ENCODE measurements around the gene CABLES1.
A peak's percentile ranks its signal among the peaks of the same experiment; 100 is the strongest.

CABLES1 gene

DNA sequence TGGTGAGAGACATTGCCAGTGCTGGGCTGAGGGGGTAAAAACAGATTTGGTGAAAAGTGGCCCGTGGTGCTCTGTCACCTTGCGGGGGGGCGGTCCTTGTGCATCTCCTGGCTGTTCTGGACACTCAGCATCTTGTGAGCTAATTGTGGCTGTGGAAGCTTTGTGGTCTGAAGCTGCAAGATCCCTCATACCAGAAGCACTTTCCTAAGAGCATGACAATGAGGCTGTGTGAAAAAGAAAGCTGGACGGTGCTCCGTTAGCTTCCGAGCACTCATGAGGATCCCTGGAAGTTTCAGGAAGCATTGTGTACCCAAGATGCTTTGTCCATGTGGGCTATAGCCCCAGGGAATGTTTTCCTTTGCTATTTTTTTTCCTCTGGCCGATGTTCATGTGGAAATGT is 74.5 kb downstream of the CABLES1 start:
- DNase-seq (ENCODE audit: low read depth, low spot score), result no peak
- no peak overlapping the region for H3K27ac ChIP-seq

DNA sequence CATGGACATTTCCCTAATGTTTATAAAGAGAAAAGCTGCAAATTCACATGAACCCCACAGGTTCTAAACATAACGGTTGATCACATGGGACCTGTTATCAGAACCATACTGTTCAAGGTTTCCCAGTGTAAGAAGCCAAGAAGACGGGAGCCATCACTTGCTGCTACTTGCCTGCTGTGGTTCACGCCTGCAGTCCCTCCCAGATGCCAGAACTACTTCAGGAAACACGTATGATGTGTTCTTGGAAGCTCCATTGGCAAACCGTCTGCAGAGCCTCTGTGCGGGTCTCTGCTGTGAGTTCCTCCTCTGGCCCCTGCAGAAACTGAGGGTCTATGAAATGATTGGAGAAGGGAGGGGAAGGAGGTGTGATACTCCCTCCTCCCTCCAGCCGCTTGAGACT is 75.2 kb downstream of the CABLES1 start:
- no peak overlapping the region for H3K27ac ChIP-seq
- peak; percentile 29 for DNase-seq (ENCODE audit: low read depth, low spot score)

DNA sequence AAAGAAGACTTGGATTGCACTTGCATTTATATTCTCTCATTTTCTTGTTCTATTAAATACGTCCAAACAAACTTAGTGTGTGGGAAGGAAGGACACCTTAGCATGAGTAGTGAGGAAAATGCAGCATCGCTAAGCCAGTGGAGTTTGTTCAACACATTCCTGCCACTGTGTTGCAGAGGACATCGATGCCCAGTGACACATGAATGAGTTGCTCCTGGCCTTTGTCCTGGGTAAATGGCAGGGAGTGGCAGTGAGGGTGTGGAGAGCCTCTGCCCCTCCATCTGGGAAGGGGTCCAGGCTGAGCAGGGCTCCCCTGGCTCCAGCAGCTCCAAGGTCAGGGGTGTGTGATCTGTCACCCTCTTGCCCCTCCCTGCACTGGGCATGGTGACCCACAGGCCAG is 75.9 kb downstream of the CABLES1 start:
- H3K27ac ChIP-seq, result no peak overlapping the region
- DNase-seq (ENCODE audit: low read depth, low spot score), result no peak

DNA sequence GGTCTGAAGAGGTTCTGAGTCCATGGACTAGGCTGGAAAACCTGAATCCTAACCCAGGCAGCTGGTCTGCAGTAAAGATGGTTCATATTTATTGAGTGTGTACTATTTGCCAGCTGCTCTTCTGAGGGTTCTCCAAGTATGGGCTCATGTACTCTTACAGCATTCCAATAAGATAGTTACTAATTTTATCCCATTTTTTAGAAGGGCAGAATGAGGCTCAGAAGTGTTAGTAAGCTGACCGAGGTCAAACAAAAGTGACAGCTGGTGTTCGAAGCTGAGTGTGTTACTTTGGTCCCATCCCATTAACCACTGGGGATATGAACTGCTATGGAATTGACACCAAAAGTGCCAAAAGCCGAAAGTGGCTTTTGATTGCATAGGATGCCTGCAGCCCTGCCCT is 76.9 kb downstream of the CABLES1 start:
- no peak for DNase-seq (ENCODE audit: low read depth, low spot score)
- H3K27ac ChIP-seq, result no peak overlapping the region

DNA sequence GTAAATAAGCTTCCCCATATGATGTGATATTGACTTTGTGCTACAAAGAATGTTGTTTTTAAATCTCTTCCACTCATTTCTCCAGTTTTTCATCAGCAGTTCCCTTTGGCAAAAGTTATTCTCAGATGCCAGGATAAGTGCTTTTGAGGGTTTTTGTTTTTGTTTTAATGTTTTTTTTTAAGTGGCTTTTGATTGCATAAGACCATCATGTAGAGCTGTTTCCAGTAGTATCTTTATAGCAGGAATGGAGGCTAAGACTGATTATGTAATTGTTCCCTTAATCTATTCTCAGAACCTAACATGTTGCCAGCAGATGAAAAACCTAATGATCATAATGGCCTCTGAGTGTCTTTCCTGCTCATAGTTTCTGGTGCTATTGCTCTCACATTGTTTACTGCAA is 77.9 kb downstream of the CABLES1 start:
- H3K27ac ChIP-seq, result no peak overlapping the region
- DNase-seq (ENCODE audit: low read depth, low spot score), result no peak

DNA sequence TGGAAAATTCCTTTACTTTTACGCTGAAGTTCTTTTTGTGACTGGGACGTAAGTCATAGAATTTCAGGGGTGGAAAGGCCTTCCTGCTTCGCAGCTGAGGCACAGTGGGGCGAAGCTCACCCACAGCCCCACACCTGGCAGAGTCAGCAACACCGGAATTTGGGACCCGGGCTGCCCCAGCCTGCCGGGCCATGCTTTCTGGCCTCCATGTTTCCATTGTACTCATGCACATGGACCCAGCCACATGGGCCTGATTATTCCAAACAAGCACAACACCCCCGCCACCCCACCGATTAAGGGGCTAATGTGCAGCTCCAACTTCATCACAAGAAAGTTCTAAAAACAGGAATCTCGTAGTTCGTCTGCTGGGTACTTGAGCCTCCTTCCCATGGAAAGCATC is 82.5 kb downstream of the CABLES1 start:
- H3K27ac ChIP-seq, result no peak overlapping the region
- no peak for DNase-seq (ENCODE audit: low read depth, low spot score)

DNA sequence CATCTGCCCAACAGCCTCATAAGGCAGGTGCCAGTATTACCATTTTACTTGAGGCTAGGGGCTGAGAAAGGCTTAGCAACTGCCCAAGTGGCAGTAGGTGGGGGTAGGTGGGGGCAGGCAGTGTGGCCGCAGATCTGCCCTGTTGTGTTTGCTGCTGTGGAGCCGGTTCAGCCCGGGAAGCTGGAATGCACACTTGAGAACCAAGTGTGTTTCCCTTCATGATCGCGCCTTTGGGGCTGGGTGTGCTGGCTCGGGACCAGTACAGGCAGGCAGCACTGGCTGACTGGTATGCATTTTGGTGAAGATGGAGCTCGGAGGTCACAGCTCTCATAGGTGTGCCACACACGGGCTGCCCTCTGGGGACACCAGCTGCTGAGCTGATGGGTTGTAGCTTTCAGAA is 85.1 kb downstream of the CABLES1 start:
- H3K27ac ChIP-seq, result no peak overlapping the region
- no peak for DNase-seq (ENCODE audit: low read depth, low spot score)

DNA sequence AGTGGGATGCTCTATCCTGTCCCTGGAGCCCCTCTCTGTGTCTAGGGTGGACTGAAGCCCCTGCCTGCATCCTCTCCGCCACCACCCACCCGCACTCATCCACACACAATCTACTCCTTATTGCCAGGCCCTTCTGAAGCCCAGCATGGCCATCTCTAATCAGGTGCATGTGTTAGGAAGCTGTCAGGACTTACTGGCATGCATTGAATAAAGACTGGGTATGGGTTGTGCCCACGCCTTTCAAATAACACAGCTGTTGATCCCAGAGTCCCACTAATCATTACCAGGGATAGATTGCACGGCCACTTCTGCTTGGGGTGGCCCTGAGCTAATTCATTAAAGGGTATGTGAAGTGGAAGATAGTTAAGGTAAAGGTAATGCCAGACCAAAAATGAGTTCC is 88.4 kb downstream of the CABLES1 start:
- no peak for DNase-seq (ENCODE audit: low read depth, low spot score)
- no peak overlapping the region for H3K27ac ChIP-seq

DNA sequence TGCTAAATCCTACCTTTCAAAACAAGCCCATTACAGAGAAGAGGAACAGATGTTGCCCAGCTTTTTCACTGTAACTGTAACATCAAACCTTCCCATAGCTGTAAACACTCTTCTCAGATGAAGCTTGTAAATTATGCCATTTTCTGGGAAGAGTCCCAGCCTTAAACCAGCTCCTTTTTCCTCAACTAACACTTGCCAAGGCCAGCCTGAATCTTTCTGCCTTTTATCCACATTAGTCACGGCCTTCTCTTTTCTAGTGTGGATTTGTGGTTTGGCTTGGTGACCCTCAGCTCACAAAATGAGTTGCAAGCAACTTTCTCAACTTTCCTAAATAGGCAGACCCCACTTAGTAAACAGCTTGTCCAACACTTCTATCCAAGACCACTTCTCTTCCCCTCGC is 90.2 kb downstream of the CABLES1 start:
- no peak overlapping the region for H3K27ac ChIP-seq
- DNase-seq (ENCODE audit: low read depth, low spot score), result no peak

DNA sequence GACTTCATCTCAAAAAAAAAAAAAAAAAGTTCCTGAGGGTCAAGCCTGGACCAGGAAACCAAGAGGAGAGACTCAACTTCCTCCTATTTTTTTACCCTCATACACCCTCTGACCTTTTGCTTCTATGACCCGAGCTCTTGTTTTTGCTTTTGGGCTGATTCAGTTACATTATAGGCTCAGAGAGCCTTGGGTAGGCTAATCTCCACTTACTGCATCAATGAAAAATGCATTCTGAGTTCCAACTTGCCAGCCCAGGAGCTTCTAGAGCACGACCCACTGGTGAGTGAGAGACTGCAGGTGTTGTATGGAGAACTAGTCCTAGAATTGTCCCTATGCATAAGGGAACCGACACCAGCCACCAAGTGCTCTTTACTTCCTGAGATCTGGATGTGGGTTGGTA is 91.1 kb downstream of the CABLES1 start:
- no peak for DNase-seq (ENCODE audit: low read depth, low spot score)
- H3K27ac ChIP-seq, result no peak overlapping the region

DNA sequence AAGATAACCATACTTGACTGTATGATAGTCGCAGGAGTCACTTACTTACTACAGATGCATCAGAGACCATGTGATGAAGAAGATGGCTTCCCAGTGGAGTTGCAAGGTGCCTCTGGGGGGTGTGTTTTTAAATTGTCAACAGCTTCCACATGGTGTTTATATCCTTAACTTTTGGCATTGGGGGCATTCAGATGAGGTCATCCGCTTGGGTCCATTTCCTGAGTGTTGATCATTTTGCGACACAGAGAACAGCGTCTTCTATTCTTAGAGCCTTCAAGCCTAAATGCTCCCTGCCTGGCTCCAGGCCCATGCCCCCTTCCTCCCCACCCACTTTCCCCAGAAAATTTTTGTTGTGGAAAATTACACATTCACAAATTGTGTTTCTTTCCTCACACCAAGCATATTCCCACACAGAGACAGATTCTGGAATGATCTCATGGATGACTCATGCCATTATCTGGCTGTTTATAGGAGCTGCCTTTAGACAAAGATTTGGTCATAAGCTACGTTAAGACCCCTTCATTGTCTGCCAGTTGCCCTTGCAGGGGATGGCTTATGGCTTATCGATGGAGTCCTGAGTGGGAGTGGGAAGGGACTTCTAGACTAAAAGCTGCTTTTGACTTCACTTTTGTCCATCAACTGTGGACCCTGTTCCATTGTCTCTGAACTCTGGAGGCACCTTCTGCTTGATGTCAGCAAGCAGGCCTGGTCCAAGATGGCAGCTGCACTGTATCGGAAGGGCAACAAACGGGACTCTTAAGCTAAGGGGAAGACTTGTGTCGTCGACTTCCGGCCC is 91.8 kb downstream of the CABLES1 start:
- no peak overlapping the region for H3K27ac ChIP-seq
- DNase-seq (ENCODE audit: low read depth, low spot score), result no peak

DNA sequence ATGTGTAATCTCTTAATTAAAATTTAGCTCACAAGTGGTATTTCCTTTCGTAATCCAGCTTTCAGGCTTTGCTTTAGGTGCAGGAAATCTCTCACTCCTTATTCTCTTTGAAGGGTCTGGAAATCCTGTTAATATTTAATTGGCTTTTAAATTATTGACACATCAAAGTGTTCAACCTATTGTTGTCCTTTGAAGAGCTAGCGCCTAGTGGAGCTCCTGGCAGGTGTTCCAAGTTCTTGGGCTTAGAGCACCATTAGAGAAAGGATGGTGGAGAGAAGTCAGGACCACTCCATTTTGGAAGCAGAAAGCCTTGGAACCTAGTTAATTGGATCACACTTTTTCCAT is 92.4 kb downstream of the CABLES1 start:
- no peak overlapping the region for H3K27ac ChIP-seq

DNA sequence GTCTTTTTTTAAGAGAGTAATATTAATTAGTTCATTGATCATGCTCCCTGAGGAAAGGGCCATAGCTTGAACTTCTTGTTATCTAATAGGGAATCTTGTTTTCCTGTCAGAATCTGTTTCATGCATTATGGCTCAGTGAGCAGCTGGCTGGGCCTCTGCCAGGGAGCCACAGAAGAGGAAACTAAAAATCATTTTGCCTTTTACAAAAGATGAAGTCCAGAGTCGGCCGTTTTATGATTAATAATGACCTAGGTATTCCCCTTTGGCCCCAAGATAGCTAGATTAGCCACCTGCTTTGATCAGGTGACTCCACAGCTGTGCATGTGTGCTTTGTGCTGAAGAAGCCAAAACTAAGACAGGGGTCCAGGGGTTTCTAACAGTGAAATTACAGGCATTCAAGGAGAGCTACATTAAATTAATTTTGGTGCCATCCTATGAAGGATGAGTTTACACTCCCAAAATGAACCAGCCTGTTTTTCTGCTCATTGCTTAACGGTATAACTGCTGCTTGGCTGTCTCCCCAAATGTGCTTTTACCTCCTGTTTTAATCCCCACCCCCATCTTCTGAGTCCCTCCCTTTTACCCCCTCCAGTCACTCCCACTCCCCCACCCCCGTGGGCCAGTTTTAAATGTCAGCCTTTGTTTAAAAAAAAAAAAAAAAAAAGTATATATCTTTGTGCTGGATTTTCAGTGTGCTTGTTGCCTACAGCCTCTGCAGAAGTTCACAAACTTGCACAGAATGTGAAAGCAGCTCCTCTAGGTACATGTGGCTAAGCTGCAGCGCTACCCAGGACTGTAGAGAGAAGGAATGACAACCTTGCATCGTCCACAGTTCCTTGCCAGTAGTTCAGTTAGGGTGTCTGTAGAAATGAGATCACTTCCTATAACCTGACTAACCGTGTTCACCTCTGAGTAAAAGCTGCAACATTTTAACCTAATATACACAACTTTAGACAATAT is 93.1 kb downstream of the CABLES1 start:
- no peak for DNase-seq (ENCODE audit: low read depth, low spot score)
- no peak overlapping the region for H3K27ac ChIP-seq

More for the DNA sequence above, 92.4 kb downstream of the CABLES1 start:
- DNase-seq (ENCODE audit: low read depth, low spot score), result no peak

DNA sequence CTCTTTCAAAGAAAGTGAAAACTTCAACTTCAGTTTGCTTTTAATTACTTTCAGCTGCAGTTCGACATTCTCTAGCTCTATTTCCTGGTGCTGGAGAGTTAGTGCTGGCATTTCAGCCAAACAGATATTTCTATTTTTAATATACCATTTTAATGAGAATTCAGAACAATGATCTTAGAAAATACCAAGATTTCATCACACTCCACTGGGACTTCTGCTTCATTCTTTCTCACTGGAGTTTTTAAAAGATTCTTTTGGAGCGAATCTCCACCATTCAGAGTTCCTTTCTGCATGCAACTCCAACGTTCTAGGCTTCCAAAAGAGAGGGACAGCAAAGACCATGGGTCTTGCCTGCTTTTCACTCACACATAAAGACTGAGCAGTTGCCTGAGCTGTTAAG is 94.2 kb downstream of the CABLES1 start:
- H3K27ac ChIP-seq, result no peak overlapping the region
- no peak for DNase-seq (ENCODE audit: low read depth, low spot score)

DNA sequence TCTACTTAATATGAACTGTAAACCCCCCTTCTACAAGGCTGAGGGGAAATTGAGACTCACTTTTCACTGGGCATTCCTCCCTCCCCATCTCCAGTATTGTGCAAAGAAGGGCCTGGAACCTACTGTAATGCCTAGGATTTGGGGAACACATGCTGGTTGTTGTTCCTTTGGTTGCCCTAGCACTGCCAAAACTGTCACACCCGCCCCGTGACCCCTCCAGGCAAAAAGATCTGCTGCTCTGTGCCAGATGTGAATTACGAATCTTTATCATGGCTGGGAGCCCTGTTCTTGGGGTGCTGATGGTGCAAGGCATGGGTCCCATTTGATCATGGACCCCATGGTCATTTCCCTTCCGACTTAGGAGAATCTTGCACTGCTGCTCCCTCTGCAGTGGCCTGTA is 95.4 kb downstream of the CABLES1 start:
- no peak overlapping the region for H3K27ac ChIP-seq
- DNase-seq (ENCODE audit: low read depth, low spot score), result no peak

DNA sequence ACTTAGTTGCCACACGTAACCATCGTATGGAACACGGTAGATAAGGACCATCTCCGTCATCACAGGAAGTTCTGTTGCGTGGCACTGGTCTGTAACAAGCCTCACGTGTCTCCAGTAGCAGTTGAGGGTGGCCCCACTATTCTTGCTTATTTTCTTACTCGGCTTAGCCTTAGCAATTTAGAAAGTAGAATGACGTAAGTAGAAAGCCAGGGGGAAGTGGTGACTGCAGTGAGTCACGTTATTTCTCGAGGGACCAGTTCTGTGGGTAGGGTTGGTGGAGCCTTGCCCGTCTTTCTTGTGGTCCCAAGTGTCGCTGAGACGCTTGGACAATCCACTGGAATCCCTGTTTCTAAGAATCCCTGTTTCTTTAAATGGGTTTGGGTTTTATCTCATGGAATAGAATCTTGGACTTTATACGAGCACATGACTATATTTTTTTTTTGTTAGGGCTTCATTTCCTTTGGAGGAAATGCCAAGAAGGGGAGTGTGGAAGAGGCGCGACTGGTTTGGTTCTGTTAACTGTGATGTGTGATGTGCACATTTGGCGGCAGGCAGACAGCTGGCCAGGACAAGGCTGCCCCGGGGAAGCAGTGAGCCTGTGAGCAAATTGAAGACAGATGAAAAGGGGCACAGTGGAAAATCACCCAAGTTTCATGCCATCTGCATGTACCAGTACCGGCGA is 96.2 kb downstream of the CABLES1 start:
- H3K27ac ChIP-seq, result no peak overlapping the region
- DNase-seq (ENCODE audit: low read depth, low spot score), result peak; percentile 22

DNA sequence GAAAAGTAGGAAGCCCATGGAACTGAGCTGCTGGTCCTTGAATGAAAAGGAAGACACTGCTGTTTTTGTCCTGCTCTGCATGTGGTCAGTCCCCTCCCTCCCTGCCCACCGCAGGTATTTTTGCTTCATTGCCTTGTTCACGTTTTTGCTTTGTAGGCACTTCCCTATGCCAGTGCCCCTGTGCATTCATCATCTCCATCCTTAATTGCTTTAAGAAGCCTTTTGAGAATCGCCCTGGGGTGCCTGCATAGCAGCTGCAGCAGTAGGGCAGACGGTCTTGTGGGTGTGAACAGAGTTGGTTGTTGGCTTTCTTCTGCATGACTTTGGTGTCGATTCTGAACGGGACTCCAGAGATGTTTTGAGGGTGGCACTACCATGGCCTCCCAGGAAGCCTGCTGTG is 97.0 kb downstream of the CABLES1 start:
- DNase-seq (ENCODE audit: low read depth, low spot score), result no peak
- H3K27ac ChIP-seq, result no peak overlapping the region

DNA sequence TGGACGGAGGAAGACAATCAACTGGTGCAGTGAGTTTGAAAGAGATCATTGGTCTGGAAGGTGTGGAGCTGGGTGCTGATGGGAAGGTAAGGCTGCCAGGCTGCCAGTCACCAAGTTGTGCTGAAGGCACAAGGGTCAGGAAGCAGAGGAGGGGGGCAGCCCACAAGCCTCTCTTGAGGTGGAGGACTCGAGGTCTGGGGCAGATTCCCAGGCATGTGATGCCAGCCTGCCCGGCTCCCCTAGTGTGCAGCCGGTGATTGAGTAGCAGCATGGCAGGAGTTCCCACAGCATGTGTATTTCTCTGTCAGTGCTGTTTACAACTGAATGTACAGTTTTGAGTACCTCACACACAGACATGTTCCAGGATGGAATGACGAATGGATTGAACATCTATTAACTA is 99.3 kb downstream of the CABLES1 start:
- DNase-seq (ENCODE audit: low read depth, low spot score), result no peak

DNA sequence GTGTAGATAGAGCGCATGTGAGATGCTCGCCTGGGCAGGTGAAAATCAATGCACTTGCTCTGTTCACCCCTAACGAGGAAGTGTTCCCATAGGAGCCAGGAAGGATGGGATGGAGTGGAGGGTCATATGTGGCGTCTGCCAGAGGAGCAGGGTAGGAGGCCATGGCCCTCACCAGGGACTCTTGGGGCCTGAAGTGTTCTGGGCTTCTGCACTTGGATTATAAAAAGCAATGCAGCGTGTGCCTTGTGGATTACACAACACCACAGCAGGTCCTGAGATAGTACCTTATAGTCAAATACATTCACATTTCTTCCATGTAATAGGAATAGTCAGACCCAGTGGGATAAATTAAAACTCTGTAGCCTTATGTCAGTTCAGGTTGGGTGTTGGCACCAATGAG is 100.1 kb downstream of the CABLES1 start:
- no peak overlapping the region for H3K27ac ChIP-seq
- DNase-seq (ENCODE audit: low read depth, low spot score), result no peak

More for the DNA sequence above, 99.3 kb downstream of the CABLES1 start:
- no peak overlapping the region for H3K27ac ChIP-seq

DNA sequence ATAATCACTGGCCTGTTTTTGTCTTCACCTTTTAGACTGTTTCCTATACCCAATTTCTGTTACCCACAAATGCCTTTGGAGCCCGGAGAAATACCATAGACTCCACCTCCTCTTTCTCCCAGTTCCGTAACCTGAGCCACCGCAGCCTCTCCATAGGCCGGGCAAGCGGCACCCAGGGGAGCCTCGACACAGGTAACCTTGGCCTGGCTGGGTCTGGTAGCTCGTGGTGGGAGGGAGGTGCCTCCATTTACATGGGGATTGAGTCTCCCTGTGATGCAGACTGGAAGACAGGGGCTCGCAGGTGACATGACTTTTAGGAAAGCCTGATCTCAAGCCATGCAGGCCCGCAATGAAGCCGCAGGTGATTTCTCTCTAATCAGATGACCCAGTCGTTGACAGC is 100.6 kb downstream of the CABLES1 start:
- H3K27ac ChIP-seq, result no peak overlapping the region

DNA sequence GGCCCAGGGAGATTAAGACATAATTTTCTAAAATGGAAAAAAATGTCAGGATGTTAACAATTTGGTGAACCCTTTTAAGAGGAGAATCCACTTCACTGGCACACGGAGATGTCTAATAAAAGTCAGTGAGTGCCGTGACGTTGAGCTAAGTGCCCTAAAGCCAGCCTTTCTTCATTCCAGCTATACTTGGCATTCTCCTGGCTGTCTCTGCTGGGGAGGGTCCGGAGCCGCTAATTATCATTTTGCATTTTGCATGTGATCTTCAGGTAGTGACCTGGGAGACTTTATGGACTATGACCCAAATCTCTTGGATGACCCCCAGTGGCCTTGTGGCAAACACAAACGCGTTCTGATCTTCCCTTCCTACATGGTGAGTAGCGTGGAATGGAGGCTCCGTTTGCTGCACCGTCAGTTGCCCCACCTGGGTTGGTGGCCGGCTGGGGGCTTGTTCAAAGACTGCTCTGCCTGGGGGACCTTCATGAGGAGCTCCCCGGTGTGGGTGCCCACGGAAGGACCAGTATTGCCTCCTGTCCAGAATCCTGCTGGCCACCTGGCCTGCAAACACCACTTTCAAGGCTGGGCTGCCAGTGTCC is 101.7 kb downstream of the CABLES1 start:
- H3K27ac ChIP-seq, result no peak overlapping the region
- DNase-seq (ENCODE audit: low read depth, low spot score), result no peak

More for the DNA sequence above, 100.6 kb downstream of the CABLES1 start:
- DNase-seq (ENCODE audit: low read depth, low spot score), result no peak
